Esophagus muscularis mucosa (tissue), 4 donors: Measurements from ENCODE around the gene NEUROG2. TPM values are rescaled to one million over a fixed set of nuclear protein-coding genes. Genes with fewer than 3 reads are reported as not detected.
A peak's percentile ranks its signal among the peaks of the same experiment; 100 is the strongest.

Source experiments
- DNase-seq: peaks from one replicate; pipeline ENCODE4 v3.0.0-alpha.2; 2017; ENCODE audit errors: extremely low spot score
- H3K27ac ChIP-seq, 4 donors: fragments of 200-600 bp; sonication (generic); replicated peaks in 1 of 4; 1 replicate in 3 of 4; 2 replicates in 1 of 4; pipeline ENCODE4 v1.5.1; 2016 to 2019; ENCODE audit warnings: mild to moderate bottlenecking in 1 of 4
- H3K27me3 ChIP-seq, 4 donors: fragments of 200-600 bp; sonication (generic); one replicate each; pipeline versions ENCODE4 v1.5.1 to v1.6.0; 2016 to 2019
- H3K36me3 ChIP-seq, 4 donors: fragments of 200-600 bp; sonication (generic); one replicate each; pipeline ENCODE4 v1.5.1; 2016 to 2019
- H3K4me1 ChIP-seq, 4 donors: fragments of 200-600 bp; sonication (generic); one replicate each; pipeline ENCODE4 v1.5.1; 2016 to 2019
- H3K4me3 ChIP-seq, 4 donors: fragments of 200-600 bp; sonication (generic); 1 replicate in 2 of 4; 2 replicates in 2 of 4; pipeline ENCODE4 v1.5.1; 2016 to 2019; ENCODE audit warnings: mild to moderate bottlenecking in 4 of 4, moderate library complexity in 1 of 4
- H3K9me3 ChIP-seq, 4 donors: fragments of 200-600 bp; sonication (generic); 1 replicate in 3 of 4; 2 replicates in 1 of 4; pipeline ENCODE4 v1.5.1; 2016 to 2019
- CTCF ChIP-seq, 3 experiments: fragments of 200-600 bp in 2 of 3; fragments of 450-650 bp in 1 of 3; sonication (generic) in 2 of 3; IDR thresholded peaks; one replicate each; pipeline ENCODE4 v1.5.1; 2017 to 2019; ENCODE audit warnings: antibody characterized with exemption in 3 of 3, mild to moderate bottlenecking in 2 of 3, moderate library complexity in 1 of 3
- EP300 ChIP-seq: sonication (generic); formaldehyde crosslinking; IDR thresholded peaks from one replicate; pipeline ENCODE4 v1.6.1; 2017; ENCODE audit warnings: antibody characterized with exemption
- POLR2A ChIP-seq: fragments of 450-650 bp; IDR thresholded peaks from one replicate; pipeline ENCODE4 v1.6.1; 2017; ENCODE audit warnings: antibody characterized with exemption, moderate library complexity, mild to moderate bottlenecking, low read depth
- POLR2AphosphoS5 ChIP-seq, 2 donors: sonication (generic); formaldehyde crosslinking; IDR thresholded peaks; one replicate each; pipeline ENCODE4 v1.6.1; 2017; ENCODE audit warnings: antibody characterized with exemption in 2 of 2
- WGBS: methylation state at CpG from one replicate; pipeline ENCODE4 v1.1.5; 2018; 5-methylcytosine and 5-hydroxymethylcytosine counted together
- intact Hi-C: fragments of 100-400 bp; cut with DNase I; formaldehyde crosslinking; loops from one replicate; pipeline ENCODE4 v1.15.1; 2023
- total RNA-seq, 4 donors: library from RNA; depleted of rRNA; stranded (reverse); fragments of >200 nt; gene quantifications; one replicate each; pipeline versions ENCODE4 v1.1.0 to v1.2.1, GENCODE V29; 2016

Gene NEUROG2
- total RNA-seq, 4 donors from 2014 or later = not detected

GRCh38 chr4:112516471-112517066 lies 589 bp upstream of the NEUROG2 start:
- no peaks in the 10 kb centered on the region for H3K9me3 ChIP-seq
- peaks cover 16 to 100% (median 87%) of the 10 kb centered on the region in 4 donors for H3K27me3 ChIP-seq
- intact Hi-C loops = no loop called here
- TF ChIP-seq POLR2A (no peak), EP300 (no peak), POLR2AphosphoS5 (IDR thresholded peaks at IDR 0.05) (no peak)
- H3K4me3 ChIP-seq = peak overlapping the region; percentile 54 to 66 (median 58)
- DNase-seq = no peak
- H3K4me1 ChIP-seq = peaks cover 29 to 59% (median 47%) of the 10 kb centered on the region in 4 donors
- H3K36me3 ChIP-seq = no peaks in the 10 kb centered on the region
- H3K27ac ChIP-seq = no peak overlapping the region
- 1% methylated on average over 39 of the region's 55 CpGs for WGBS

DNA sequence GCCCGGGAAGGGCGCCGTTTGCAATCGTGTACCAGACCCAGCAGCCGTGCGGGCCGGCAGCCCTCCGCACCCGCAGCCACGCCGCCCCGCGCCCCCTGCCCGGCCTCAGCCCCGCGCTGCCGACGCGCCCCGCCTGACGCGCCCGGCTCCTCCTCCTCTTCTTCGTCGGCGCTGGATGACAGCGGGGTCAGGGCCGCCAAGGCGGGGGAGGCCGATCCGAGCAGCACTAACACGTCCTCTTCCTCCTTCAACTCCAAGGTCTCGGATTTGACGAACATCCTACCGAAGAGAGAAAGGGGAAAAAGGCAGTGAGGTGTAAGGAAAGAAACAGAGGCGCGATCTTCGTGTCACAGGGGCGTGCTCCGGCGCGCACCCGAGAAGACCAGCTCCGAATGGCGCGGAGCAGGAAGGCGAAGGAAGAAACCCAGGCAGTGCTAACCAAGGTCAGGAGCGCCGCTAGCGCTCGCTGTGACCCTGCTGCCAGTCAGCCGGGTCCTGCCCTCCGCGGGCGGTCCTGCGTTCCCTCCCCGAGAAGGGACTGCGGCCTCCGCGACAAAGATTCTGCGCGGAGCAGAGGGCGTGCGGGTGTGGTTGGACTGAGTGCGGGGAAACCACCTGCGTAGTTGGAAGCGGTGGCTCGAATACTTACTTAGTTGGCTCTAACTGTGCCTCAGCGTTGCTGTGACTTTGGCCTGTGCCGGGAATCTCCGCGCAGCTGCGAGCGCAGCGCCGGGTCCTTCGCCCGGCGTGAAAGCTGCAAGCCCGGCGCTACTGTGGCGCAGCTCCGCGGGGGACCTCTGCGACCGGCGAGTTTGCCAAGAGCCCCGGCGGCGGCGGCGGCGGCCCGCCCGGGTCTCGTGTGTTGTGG lies 548 bp downstream of the NEUROG2 start:
- TF ChIP-seq EP300 (no peak), POLR2AphosphoS5 (IDR thresholded peaks at IDR 0.05) (no peak), CTCF (IDR thresholded peaks at IDR 0.05) (no peak), POLR2A (no peak)
- H3K4me3 ChIP-seq = peak overlapping the region; percentile 54 to 66 (median 58)
- DNase-seq = no peak
- H3K4me1 ChIP-seq = peaks cover 38 to 61% (median 49%) of the 10 kb centered on the region in 4 donors
- peaks cover 16 to 100% (median 87%) of the 10 kb centered on the region in 4 donors for H3K27me3 ChIP-seq
- no peaks in the 10 kb centered on the region for H3K9me3 ChIP-seq
- H3K36me3 ChIP-seq = no peaks in the 10 kb centered on the region
- H3K27ac ChIP-seq = no peak overlapping the region
- under 1% methylated on average over 34 of the region's 96 CpGs for WGBS
- intact Hi-C loops = no loop called here

- 4% methylated on average over 15 of the region's 52 CpGs for WGBS
- H3K36me3 ChIP-seq = no peaks in the 10 kb centered on the region
- H3K27me3 ChIP-seq = peaks cover 16 to 100% (median 87%) of the 10 kb centered on the region in 4 donors
- TF ChIP-seq POLR2AphosphoS5 (IDR thresholded peaks at IDR 0.05) = no peak
- no peak for TF ChIP-seq POLR2A
- H3K4me1 ChIP-seq = peaks cover 45 to 61% (median 54%) of the 10 kb centered on the region in 4 donors
- no peak overlapping the region for H3K27ac ChIP-seq
- H3K4me3 ChIP-seq = peak overlapping the region; percentile 54 to 66 (median 58)
- no peak for DNase-seq
- no peaks in the 10 kb centered on the region for H3K9me3 ChIP-seq
- intact Hi-C loops = no loop called here
Observed at GRCh38 chr4:112514647-112515197, 1.3 kb downstream of the NEUROG2 start.

GRCh38 chr4:112513971-112514646 lies 1.9 kb downstream of the NEUROG2 start:
- Histone ChIP-seq H3K27ac (no peak overlapping the region), H3K4me1 (peaks cover 52 to 66% (median 60%) of the 10 kb centered on the region in 4 donors), H3K27me3 (peaks cover 16 to 100% (median 87%) of the 10 kb centered on the region in 4 donors), H3K9me3 (no peaks in the 10 kb centered on the region), H3K4me3 (peak overlapping the region in 2 of 4 donors; percentile 60 to 66), H3K36me3 (no peaks in the 10 kb centered on the region)
- WGBS = 3% methylated on average over 15 of the region's 15 CpGs
- intact Hi-C loops = no loop called here
- no peak for DNase-seq
- TF ChIP-seq CTCF (IDR thresholded peaks at IDR 0.05) (no peak), EP300 (no peak), POLR2A (no peak), POLR2AphosphoS5 (IDR thresholded peaks at IDR 0.05) (no peak)

- no peak overlapping the region for H3K4me3 ChIP-seq
- H3K36me3 ChIP-seq = no peaks in the 10 kb centered on the region
- intact Hi-C loops = no loop called here
- TF ChIP-seq EP300 (no peak), CTCF (IDR thresholded peaks at IDR 0.05) (no peak), POLR2A (no peak), POLR2AphosphoS5 (IDR thresholded peaks at IDR 0.05) (no peak)
- 65% methylated on average over 4 of the region's 4 CpGs for whole genome bisulfite sequencing
- H3K27me3 ChIP-seq = peaks cover 16 to 100% (median 81%) of the 10 kb centered on the region in 4 donors
- no peak for DNase-seq
- H3K4me1 ChIP-seq = peaks cover 46 to 58% (median 53%) of the 10 kb centered on the region in 4 donors
- H3K9me3 ChIP-seq = no peaks in the 10 kb centered on the region
- H3K27ac ChIP-seq = no peak overlapping the region
Observed at GRCh38 chr4:112511803-112512118, 4.2 kb downstream of the NEUROG2 start.
